GM15510 (cell line): Measurements from ENCODE around the gene MGAT4D.

Experiments
- POLR2A ChIP-seq: IDR thresholded peaks from 3 replicates; pipeline ENCODE4 v1.6.1; 2011; ENCODE audit warnings: borderline replicate concordance; ENCODE audit not compliant: insufficient read length; ENCODE audit errors: extremely low read depth

MGAT4D gene

GRCh38 chr4:140450352-140450751 is 47.7 kb downstream of the MGAT4D start:
- no peak for TF ChIP-seq POLR2A

DNA sequence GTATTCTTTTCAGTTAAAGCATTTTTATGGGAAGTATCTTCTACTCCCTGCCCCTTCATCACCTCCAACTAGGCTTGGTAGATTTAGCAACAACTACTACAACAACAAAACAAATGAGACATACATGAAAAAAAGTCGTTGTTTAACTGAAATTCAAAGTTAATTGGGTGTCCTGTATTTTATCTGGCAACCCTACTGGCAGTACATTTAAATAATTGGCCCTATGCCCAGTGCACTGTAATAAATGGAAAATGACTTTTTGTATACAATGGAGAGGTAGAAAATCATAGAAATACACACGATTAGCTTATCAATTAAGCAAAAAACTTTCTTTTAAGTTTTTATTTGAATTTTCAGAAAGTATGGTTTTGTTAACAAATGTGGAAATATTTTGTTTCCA is 49.3 kb downstream of the MGAT4D start:
- no peak for TF ChIP-seq POLR2A

- no peak for TF ChIP-seq POLR2A
Observed at GRCh38 chr4:140448162-140448561, 49.9 kb downstream of the MGAT4D start.

- no peak for TF ChIP-seq POLR2A
Observed at GRCh38 chr4:140439644-140440142, 58.4 kb downstream of the MGAT4D start.

DNA sequence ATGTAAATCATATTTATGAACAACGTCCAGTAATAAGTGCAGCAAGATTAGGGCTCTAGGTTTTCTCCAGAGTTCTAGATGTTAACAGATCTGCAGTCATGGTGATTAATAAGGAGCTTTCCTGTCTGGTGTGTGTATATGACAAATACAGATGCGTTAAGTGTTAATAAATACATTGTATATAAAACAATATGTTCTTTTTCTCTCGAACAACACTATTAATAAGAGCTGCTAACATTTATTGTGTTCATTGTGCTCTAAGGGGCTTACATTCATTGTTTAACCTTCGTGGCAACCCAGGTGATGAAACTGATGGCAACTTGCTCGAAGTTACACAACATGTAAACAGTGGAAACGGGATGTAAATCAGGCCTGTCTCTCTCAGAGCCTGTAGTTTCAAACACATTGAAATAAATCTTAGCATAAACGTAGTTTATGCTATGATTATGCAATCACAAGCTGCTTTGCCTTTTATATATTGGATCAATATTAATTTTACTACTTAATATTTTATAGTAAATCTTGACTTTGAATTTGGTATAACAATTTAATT is 70.1 kb downstream of the MGAT4D start:
- TF ChIP-seq POLR2A: no peak

DNA sequence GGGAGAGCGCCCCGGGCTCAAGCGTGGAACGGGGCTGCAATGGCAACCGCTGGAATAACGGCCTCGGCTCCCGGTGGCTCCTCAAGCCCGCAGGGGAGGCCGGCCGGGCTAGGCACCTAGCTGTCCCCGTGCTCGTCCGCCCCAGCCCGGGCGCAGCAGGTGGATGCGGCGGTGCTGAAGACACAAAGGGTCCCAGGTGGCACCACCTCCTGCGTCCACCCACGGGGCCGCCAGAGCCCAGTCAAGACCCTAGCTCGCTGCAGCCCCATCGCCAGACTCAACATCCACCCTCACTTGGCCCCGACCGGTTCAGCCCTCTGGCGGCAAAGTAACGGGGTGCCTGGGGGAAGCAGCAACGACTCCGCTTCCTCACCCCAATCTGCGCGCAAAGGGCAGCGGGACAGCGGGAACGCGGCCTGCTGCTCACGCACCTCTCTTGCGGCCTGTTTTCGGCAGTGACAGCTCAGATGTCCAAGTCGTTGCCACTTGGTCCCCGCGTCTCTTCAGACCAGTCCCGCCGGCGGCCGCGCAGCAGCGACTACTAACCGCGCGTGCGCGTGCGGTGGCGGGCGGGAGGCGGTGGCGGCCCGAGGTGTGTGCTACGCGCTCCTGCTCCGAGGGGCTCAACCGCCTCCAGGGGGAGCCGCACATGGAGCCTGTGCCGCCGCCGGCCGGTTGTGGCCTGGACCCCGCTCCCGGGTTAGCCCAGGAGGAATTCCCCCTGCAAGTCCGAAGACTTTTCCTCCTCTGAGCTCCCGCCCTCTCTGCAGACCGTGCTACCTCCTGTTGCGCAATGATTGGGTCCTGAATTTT is 70.8 kb downstream of the MGAT4D start, which contains the start of gene CLGN:
TSS of gene CLGN (minus strand) at position 543 of the 813 bp plus-strand sequence. CDS start 14,570 bp downstream, outside the sequence.
- no peak for TF ChIP-seq POLR2A

DNA sequence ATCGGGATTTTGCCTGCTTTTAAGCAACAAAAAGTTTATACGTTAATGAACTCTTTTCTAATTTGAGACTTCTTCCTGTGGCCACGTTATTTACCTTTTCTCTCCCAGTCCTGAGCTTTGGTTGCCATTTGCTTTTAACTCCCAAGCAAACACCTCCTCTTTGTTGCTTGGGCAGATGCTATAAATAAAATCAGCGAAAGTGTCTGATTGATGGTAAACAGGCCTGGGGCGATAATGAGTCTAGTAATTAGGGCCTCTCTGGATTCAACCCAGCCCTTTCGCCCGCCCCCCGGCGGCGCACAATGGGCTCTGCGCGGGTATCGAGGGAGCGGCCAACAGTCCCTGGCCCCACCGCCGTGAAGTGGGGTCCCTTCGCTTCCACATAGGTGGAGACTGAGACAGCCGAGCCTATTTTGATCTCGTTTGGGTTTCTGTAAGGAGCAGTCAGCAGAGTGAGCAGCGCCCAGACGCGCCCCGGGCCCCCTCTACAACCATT is 71.4 kb downstream of the MGAT4D start:
- no peak for TF ChIP-seq POLR2A

DNA sequence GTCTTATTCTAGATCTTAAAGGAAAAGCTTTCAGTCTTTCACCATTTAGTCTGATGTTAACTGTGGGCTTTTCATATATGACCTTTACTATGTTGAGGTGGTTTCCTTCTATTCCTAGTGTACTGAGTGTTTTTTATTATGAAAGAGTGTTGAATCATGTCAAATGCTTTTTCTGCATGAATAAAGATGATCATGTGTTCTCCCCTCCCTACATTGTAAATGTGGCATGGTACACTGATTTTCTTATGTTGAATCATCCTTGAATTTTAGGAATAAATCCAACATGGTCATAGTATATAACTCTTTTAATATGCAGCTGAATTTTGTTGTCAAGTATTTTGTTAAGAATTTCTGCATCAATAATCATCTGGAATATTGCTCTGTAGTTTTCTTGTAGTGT is 75.0 kb downstream of the MGAT4D start:
- no peak for TF ChIP-seq POLR2A

GRCh38 chr4:140408974-140409373 is 89.1 kb downstream of the MGAT4D start:
- TF ChIP-seq POLR2A: no peak

DNA sequence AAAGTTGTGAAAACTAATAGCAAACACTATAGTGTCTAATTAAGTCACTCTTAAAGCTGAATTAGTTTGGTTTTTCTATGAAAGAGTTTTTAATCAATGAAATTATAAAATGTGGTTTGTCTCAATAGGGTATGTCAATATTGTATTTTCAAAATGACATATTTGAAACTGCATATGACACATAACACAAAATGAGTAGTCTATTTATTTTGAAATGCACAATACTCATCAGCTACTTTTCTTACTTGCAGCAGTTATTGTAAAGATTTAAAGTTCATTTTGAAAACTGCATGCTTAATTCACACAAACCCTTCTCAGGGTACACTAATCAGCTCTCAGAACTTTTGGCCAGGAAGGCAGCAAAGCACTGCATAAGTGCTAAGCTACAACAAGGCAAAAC is 91.8 kb downstream of the MGAT4D start:
- TF ChIP-seq POLR2A: no peak

GRCh38 chr4:140400111-140400510 is 98.0 kb downstream of the MGAT4D start:
- TF ChIP-seq POLR2A: no peak

GRCh38 chr4:140395668-140396067 is 102.4 kb downstream of the MGAT4D start:
- TF ChIP-seq POLR2A: no peak
